Activated CD8-positive, alpha-beta memory T cell treated with anti-CD3 and anti-CD28 coated beads, Interleukin-2, amount 10 ng/mL, durations not matched to agents 7 days and 5 days (primary cell): ENCODE results near the gene SRGAP2B. TPM values are rescaled to one million over a fixed set of nuclear protein-coding genes. Genes with fewer than 3 reads are reported as not detected.
A peak's percentile ranks its signal among the peaks of the same experiment; 100 is the strongest.
"Not testable (repeated sequence)": the region's sequence is repeated elsewhere in the genome, so short reads cannot be mapped to it uniquely, and the experiment has no call there.

Experiments
- ATAC-seq: fragments of 150-1000 bp; cut with Tn5 transposase; one replicate; pipeline ENCODE4 v1.10.0; 2021; ENCODE audit warnings: moderate library complexity
- CTCF ChIA-PET: fragments of 350-600 bp; sonication (Branson Sonifier 250); formaldehyde crosslinking; loops from one replicate; lab custom pipeline; 2021; ENCODE audit warnings: antibody characterized with exemption; lab: Charles Lee
- DNase-seq: peaks from one replicate; pipeline ENCODE4 v3.0.0-alpha.2; 2020
- H3K27ac Mint-ChIP-seq: one replicate; pipeline ENCODE4 v1.8.0; 2021; ENCODE audit warnings: mild to moderate bottlenecking, mixed read lengths
- H3K27me3 Mint-ChIP-seq: one replicate; pipeline ENCODE4 v1.8.0; 2021; ENCODE audit warnings: mixed read lengths
- H3K36me3 Mint-ChIP-seq: one replicate; pipeline ENCODE4 v1.8.0; 2021; ENCODE audit warnings: mild to moderate bottlenecking, mixed read lengths
- H3K4me1 Mint-ChIP-seq: one replicate; pipeline ENCODE4 v1.8.0; 2021; ENCODE audit warnings: mixed read lengths
- H3K4me3 Mint-ChIP-seq: one replicate; pipeline ENCODE4 v1.8.0; 2021; ENCODE audit warnings: mild to moderate bottlenecking, moderate library complexity, mixed read lengths
- H3K9me3 Mint-ChIP-seq: one replicate; pipeline ENCODE4 v1.8.0; 2022; ENCODE audit warnings: low read depth, mixed read lengths
- total RNA-seq, 2 experiments: library from RNA; stranded (reverse); gene quantifications; one replicate each; pipeline ENCODE4 v1.2.3, GENCODE V29; 2021

The SRGAP2B gene
- total RNA-seq, 2 experiments from 2014 or later: 41.2 to 51.7 TPM

GRCh38 chr1:145045571-145046273, 49.4 kb downstream of the SRGAP2B start:
- CTCF ChIA-PET, ATAC-seq, H3K9me3 Mint-ChIP-seq, H3K4me1 Mint-ChIP-seq, H3K27me3 Mint-ChIP-seq, DNase-seq, H3K27ac Mint-ChIP-seq, H3K4me3 Mint-ChIP-seq, H3K36me3 Mint-ChIP-seq: not testable (repeated sequence)

- H3K27ac Mint-ChIP-seq, H3K9me3 Mint-ChIP-seq, H3K4me1 Mint-ChIP-seq, H3K36me3 Mint-ChIP-seq, H3K4me3 Mint-ChIP-seq, DNase-seq, H3K27me3 Mint-ChIP-seq, CTCF ChIA-PET: not testable (repeated sequence)
- ATAC-seq: peak; percentile 16
These were observed 53.6 kb downstream of the SRGAP2B start for GRCh38 chr1:145041519-145041918.

GRCh38 chr1:145036019-145036418, 59.1 kb downstream of the SRGAP2B start:
- H3K27me3 Mint-ChIP-seq, H3K9me3 Mint-ChIP-seq, CTCF ChIA-PET, H3K36me3 Mint-ChIP-seq, DNase-seq, H3K27ac Mint-ChIP-seq, ATAC-seq, H3K4me1 Mint-ChIP-seq, H3K4me3 Mint-ChIP-seq: not testable (repeated sequence)

DNA sequence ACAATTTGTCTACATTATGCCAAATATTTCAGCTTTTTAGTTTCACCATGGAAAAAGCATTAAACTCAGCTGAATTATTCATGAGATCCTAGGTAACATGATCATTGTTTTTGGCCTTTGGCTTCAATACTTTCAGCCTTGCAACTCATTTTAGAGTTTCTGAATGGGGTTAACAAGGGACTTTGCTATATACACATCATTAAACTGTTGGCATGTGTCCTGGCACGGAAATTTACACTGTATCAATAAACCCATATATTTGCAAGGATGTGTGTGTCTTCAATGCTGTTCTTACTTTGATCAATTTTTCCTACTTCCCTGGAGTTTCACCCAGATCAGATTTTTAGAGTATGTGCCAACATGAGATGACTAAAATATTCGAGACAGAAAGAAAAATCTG, 61.6 kb downstream of the SRGAP2B start:
- H3K27me3 Mint-ChIP-seq, DNase-seq, H3K4me1 Mint-ChIP-seq, H3K27ac Mint-ChIP-seq, ATAC-seq, CTCF ChIA-PET, H3K9me3 Mint-ChIP-seq, H3K4me3 Mint-ChIP-seq, H3K36me3 Mint-ChIP-seq: not testable (repeated sequence)

GRCh38 chr1:145027251-145027650, 67.9 kb downstream of the SRGAP2B start:
- H3K27me3 Mint-ChIP-seq, H3K4me3 Mint-ChIP-seq, H3K4me1 Mint-ChIP-seq, H3K9me3 Mint-ChIP-seq, CTCF ChIA-PET, DNase-seq, ATAC-seq, H3K36me3 Mint-ChIP-seq, H3K27ac Mint-ChIP-seq: not testable (repeated sequence)

DNA sequence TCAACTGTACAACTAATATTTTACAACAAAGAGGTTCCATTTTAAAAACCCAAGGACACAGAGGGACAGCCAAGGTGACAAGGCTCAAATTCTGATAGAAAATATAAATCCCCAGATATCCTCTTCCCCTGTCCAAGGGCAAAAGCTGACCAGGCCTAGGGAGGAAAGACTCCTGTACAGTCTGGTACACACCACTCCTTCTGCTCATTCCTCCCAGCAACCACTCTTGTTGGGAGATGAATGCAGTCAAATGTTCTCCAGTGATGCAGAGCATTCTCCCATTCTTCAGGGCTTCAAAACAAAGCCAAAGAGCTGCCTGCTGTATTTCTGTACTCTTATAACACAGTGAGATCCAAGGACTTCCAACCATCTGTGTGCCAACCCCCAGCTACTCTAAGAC, 69.8 kb downstream of the SRGAP2B start:
- ATAC-seq, H3K4me3 Mint-ChIP-seq, H3K27ac Mint-ChIP-seq, H3K4me1 Mint-ChIP-seq, H3K9me3 Mint-ChIP-seq, CTCF ChIA-PET, H3K27me3 Mint-ChIP-seq, DNase-seq, H3K36me3 Mint-ChIP-seq: not testable (repeated sequence)

- H3K4me3 Mint-ChIP-seq, H3K27ac Mint-ChIP-seq, CTCF ChIA-PET, H3K36me3 Mint-ChIP-seq, ATAC-seq, H3K9me3 Mint-ChIP-seq, H3K4me1 Mint-ChIP-seq, H3K27me3 Mint-ChIP-seq, DNase-seq: not testable (repeated sequence)
These were observed 72.9 kb downstream of the SRGAP2B start for GRCh38 chr1:145022259-145022658.

- H3K36me3 Mint-ChIP-seq, H3K9me3 Mint-ChIP-seq, H3K4me1 Mint-ChIP-seq, DNase-seq, CTCF ChIA-PET, H3K27me3 Mint-ChIP-seq, H3K27ac Mint-ChIP-seq, H3K4me3 Mint-ChIP-seq, ATAC-seq: not testable (repeated sequence)
These were observed 73.4 kb downstream of the SRGAP2B start for GRCh38 chr1:145021749-145022148.

DNA sequence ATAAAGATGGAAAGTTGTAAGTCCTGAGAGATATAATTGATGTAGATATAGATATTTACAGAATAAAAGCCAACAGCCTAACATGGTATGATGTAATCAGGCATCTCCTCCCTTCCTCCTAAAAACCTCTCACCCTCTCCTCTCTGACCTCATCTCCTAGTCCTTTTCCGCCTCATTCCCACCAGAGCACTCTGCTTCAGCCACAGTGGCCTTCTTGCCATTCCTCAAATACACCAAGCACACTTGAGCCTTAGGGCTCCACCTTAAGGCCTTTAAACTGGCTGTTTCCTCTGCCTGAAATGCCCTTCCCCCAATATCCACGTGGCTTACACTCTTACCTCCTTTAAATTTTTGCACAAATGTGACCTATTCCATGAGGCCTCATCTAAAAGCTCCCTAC, 75.4 kb downstream of the SRGAP2B start:
- ATAC-seq, H3K27me3 Mint-ChIP-seq, H3K27ac Mint-ChIP-seq, H3K4me3 Mint-ChIP-seq, DNase-seq, H3K4me1 Mint-ChIP-seq, H3K9me3 Mint-ChIP-seq, H3K36me3 Mint-ChIP-seq, CTCF ChIA-PET: not testable (repeated sequence)

GRCh38 chr1:145017725-145018124, 77.4 kb downstream of the SRGAP2B start:
- DNase-seq, H3K9me3 Mint-ChIP-seq, H3K36me3 Mint-ChIP-seq, H3K4me1 Mint-ChIP-seq, CTCF ChIA-PET, H3K27me3 Mint-ChIP-seq, H3K4me3 Mint-ChIP-seq, H3K27ac Mint-ChIP-seq, ATAC-seq: not testable (repeated sequence)

DNA sequence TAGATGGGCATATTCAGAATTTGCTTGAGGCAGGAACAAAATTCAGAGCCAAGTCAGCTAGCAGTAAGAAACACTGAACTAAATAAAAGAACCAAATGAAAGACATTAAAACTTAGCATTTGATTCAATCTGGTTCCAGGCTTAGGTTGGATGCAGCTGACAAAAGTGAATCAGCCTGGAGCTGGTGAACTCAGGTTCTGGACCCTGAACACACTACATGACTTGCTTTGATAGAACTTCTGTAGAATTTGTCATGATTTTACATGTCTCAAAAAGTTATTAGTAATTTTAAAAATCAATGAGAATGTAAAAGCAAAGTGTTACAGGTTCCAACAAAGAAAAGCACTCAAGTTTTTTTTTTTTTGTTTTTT, 78.7 kb downstream of the SRGAP2B start:
- ATAC-seq, H3K36me3 Mint-ChIP-seq, H3K9me3 Mint-ChIP-seq, DNase-seq, H3K4me1 Mint-ChIP-seq, H3K27ac Mint-ChIP-seq, H3K4me3 Mint-ChIP-seq, H3K27me3 Mint-ChIP-seq, CTCF ChIA-PET: not testable (repeated sequence)

DNA sequence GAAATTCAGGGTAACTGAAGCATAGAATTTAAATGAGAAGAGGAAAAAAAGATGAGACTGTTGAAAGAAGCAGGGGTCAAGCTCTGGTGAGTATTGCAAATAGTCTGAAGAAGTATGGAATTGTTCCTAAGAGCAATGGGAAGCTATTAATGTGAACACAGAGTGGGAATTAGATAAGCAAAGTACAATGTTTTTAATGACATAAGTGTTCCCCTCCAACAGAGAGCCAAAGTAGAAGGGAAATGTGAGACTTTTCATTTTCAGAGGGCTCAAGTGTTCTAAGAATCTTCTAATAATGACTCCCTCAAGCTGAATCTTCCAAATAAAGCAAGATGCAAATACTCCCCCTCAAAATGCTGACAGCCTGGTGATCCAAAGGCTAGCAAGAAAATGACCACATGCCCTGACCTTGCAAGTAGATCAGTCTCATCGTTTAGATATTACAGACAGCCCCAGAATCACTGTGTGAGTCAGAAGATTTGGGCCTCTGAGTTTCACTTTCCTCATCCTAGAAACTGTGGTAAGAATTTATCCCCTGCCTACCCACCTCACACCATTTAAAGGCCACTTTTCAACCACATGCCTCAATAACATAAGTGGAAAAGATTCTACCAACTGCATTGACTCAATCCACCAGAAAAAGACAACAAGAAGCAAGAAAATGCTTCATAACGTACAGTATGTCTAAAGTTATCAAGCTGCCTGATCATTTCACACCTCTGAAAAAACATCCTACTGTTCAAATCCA, 79.2 kb downstream of the SRGAP2B start:
- CTCF ChIA-PET, H3K4me3 Mint-ChIP-seq, H3K9me3 Mint-ChIP-seq, H3K4me1 Mint-ChIP-seq, DNase-seq, H3K27me3 Mint-ChIP-seq, H3K27ac Mint-ChIP-seq, H3K36me3 Mint-ChIP-seq: not testable (repeated sequence)
- peak; percentile 90 for ATAC-seq

DNA sequence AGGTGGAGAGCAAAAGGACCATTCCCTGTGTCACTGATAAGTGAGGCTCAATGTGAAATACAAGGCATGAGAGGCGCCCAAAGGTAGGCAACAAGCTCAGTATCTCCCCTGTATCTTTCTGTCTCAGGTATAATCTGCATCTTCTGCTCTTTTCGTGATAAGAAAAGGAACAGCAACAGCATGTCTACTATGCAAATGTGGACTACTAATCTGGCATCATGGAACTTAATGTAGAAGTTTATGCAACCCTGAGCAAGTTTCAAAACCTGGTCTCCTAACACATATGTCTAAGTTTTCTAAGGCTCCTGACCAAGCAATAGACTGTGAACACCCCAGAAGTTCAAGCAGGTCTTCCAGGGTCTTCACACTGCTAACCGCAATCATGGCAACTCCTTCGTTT, 81.8 kb downstream of the SRGAP2B start:
- not testable (repeated sequence) for H3K27me3 Mint-ChIP-seq, DNase-seq

DNA sequence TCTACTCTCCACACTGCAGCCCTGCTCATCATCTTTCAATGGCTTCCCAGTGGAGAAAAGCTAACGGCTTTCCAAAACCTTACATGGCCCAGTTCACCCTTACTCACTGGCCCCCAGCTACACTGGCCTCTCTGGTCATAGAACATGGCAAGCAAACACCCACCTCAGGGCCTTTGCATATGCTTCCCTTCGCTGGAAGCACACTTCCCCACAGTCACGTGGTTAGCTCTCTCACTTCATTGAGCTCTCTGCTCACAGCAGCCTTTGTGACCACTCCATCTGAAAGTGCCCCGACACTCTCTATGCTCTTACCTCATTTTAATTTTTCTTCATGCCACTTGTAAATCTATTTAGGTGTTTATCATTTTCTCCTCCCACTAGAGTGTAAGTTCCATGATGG, 83.3 kb downstream of the SRGAP2B start:
- DNase-seq, CTCF ChIA-PET, H3K4me3 Mint-ChIP-seq, H3K27me3 Mint-ChIP-seq, ATAC-seq, H3K27ac Mint-ChIP-seq, H3K9me3 Mint-ChIP-seq, H3K36me3 Mint-ChIP-seq, H3K4me1 Mint-ChIP-seq: not testable (repeated sequence)

More for the DNA sequence above, 81.8 kb downstream of the SRGAP2B start:
- H3K36me3 Mint-ChIP-seq, ATAC-seq, H3K4me1 Mint-ChIP-seq, H3K27ac Mint-ChIP-seq, H3K4me3 Mint-ChIP-seq, CTCF ChIA-PET, H3K9me3 Mint-ChIP-seq: not testable (repeated sequence)
